WTC11 (cell line): Measurements from ENCODE around the gene PCGF3. TPM values are rescaled to one million over a fixed set of nuclear protein-coding genes. Genes with fewer than 3 reads are reported as not detected.

Experiments
- ATAC-seq: fragments of 200-7000 bp; cut with Tn5 transposase; 2 replicates; pipeline ENCODE4 v1.10.0; 2021; ENCODE audit warnings: mild to moderate bottlenecking, moderate library complexity
- CTCF ChIA-PET: fragments of 300-600 bp; sonication (Branson Sonifier 250); formaldehyde crosslinking; loops from one replicate; lab custom pipeline; 2021; ENCODE audit warnings: antibody characterized with exemption; lab: Charles Lee
- POLR2A ChIA-PET: fragments of 350-600 bp; sonication (Branson Sonifier 250); formaldehyde crosslinking; loops from one replicate; lab custom pipeline; 2021; ENCODE audit warnings: antibody characterized with exemption; lab: Charles Lee
- DNase-seq: peaks from one replicate; pipeline ENCODE4 v3.0.0; 2021; ENCODE audit warnings: low spot score
- H3K27ac Mint-ChIP-seq: 2 replicates; pipeline ENCODE4 v1.8.0; 2021; ENCODE audit warnings: mixed read lengths
- H3K27me3 Mint-ChIP-seq: 2 replicates; pipeline ENCODE4 v1.8.0; 2021; ENCODE audit warnings: low read depth, mild to moderate bottlenecking, moderate library complexity, mixed read lengths
- H3K36me3 Mint-ChIP-seq: 2 replicates; pipeline ENCODE4 v1.8.0; 2021; ENCODE audit warnings: mixed read lengths
- H3K4me1 Mint-ChIP-seq: 2 replicates; pipeline ENCODE4 v1.8.0; 2022; ENCODE audit warnings: mixed read lengths
- H3K4me3 Mint-ChIP-seq: 2 replicates; pipeline ENCODE4 v1.8.0; 2021; ENCODE audit warnings: mild to moderate bottlenecking, moderate library complexity, mixed read lengths
- H3K9me3 Mint-ChIP-seq: 2 replicates; pipeline ENCODE4 v1.8.0; 2021; ENCODE audit warnings: mixed read lengths
- AR ChIP-seq: fragments of 250-450 bp; sonication (Bioruptor Pico); IDR thresholded peaks from 2 replicates; pipeline ENCODE4 v1.9.0; 2021; ENCODE audit warnings: mild to moderate bottlenecking
- ATF1 ChIP-seq: sonication (generic); formaldehyde crosslinking; IDR thresholded peaks from 2 replicates; pipeline ENCODE4 v1.8.1; 2023; ENCODE audit warnings: mild to moderate bottlenecking, moderate library complexity, missing genetic modification reagents
- CBFB ChIP-seq: sonication (generic); formaldehyde crosslinking; IDR thresholded peaks from 2 replicates; pipeline ENCODE4 v1.8.1; 2022; ENCODE audit warnings: mild to moderate bottlenecking, low read depth, missing genetic modification reagents
- CREB1 ChIP-seq: sonication (generic); formaldehyde crosslinking; IDR thresholded peaks from 2 replicates; pipeline ENCODE4 v1.8.0; 2023; ENCODE audit warnings: mild to moderate bottlenecking, missing genetic modification reagents
- ETV6 ChIP-seq: sonication (generic); formaldehyde crosslinking; IDR thresholded peaks from 2 replicates; pipeline ENCODE4 v1.8.1; 2022; ENCODE audit warnings: mild to moderate bottlenecking, missing genetic modification reagents
- GTF2I ChIP-seq: fragments of 250-450 bp; sonication (Bioruptor Pico); conservative IDR thresholded peaks from 2 replicates; pipeline ENCODE4 v1.4.0; 2021; ENCODE audit warnings: mild to moderate bottlenecking
- IRF2 ChIP-seq: sonication (generic); formaldehyde crosslinking; IDR thresholded peaks from 2 replicates; pipeline ENCODE4 v1.8.0; 2022; ENCODE audit warnings: low read depth, missing genetic modification reagents, borderline replicate concordance
- KAT7 ChIP-seq: sonication (generic); formaldehyde crosslinking; IDR thresholded peaks from 2 replicates; pipeline ENCODE4 v1.8.1; 2023; ENCODE audit warnings: missing genetic modification reagents, mild to moderate bottlenecking, borderline replicate concordance
- MXD4 ChIP-seq: fragments of 250-450 bp; sonication (Bioruptor Pico); IDR thresholded peaks from 2 replicates; pipeline ENCODE4 v1.8.0; 2021; ENCODE audit warnings: mild to moderate bottlenecking, moderate library complexity, borderline replicate concordance
- NFE2L1 ChIP-seq: sonication (generic); formaldehyde crosslinking; IDR thresholded peaks from 2 replicates; pipeline ENCODE4 v1.8.1; 2023; ENCODE audit warnings: missing genetic modification reagents
- NR1H2 ChIP-seq: sonication (generic); formaldehyde crosslinking; IDR thresholded peaks from 2 replicates; pipeline ENCODE4 v1.9.0; 2021; ENCODE audit warnings: mild to moderate bottlenecking, moderate library complexity, missing genetic modification reagents
- SMAD3 ChIP-seq: sonication (generic); formaldehyde crosslinking; IDR thresholded peaks from 2 replicates; pipeline ENCODE4 v1.8.0; 2022; ENCODE audit warnings: missing genetic modification reagents, mild to moderate bottlenecking, borderline replicate concordance
- SMAD4 ChIP-seq: sonication (generic); formaldehyde crosslinking; IDR thresholded peaks from 2 replicates; pipeline ENCODE4 v1.8.0; 2022; ENCODE audit warnings: mild to moderate bottlenecking, missing genetic modification reagents
- ZNF219 ChIP-seq: sonication (generic); formaldehyde crosslinking; IDR thresholded peaks from 2 replicates; pipeline ENCODE4 v1.8.0; 2023; ENCODE audit warnings: missing genetic modification reagents, mild to moderate bottlenecking, borderline replicate concordance
- ZNF263 ChIP-seq: sonication (generic); formaldehyde crosslinking; IDR thresholded peaks from 2 replicates; pipeline ENCODE4 v1.8.1; 2022; ENCODE audit warnings: low read depth, mild to moderate bottlenecking, moderate library complexity, missing genetic modification reagents
- ZNF281 ChIP-seq: sonication (generic); formaldehyde crosslinking; IDR thresholded peaks from 2 replicates; pipeline ENCODE4 v1.8.0; 2023; ENCODE audit warnings: mild to moderate bottlenecking, missing genetic modification reagents
- ZNF671 ChIP-seq: fragments of 250-450 bp; sonication (Bioruptor Pico); IDR thresholded peaks from 2 replicates; pipeline ENCODE4 v1.8.0; 2021; ENCODE audit warnings: mild to moderate bottlenecking
- ZSCAN18 ChIP-seq: fragments of 250-450 bp; sonication (Bioruptor Pico); IDR thresholded peaks from 2 replicates; pipeline ENCODE4 v2.1.2; 2022; ENCODE audit warnings: mild to moderate bottlenecking, moderate library complexity
- total RNA-seq: library from RNA; stranded (reverse); gene quantifications from 3 replicates; pipeline ENCODE4 v1.2.3, GENCODE V29; 2021
- TF ChIP-seq, protein P1 (sequence below): sonication (generic); formaldehyde crosslinking; IDR thresholded peaks from 2 replicates; pipeline ENCODE4 v1.8.0; 2022; ENCODE audit warnings: missing genetic modification reagents

The PCGF3 gene
- total RNA-seq, 1 experiment from 2014 or later: 65.7 TPM

GRCh38 chr4:680928-681645 lies 24.5 kb upstream of the PCGF3 start (continued):
- TF ChIP-seq ZNF281 (CRISPR knock-in tag) (no peak), CREB1 (no peak), ETV6 (CRISPR knock-in tag) (no peak), SMAD4 (CRISPR knock-in tag) (no peak), ATF1 (CRISPR knock-in tag) (no peak), NR1H2 (no peak), KAT7 (no peak), ZSCAN18 (CRISPR knock-in tag) (no peak), IRF2 (CRISPR knock-in tag) (no peak), ZNF263 (CRISPR knock-in tag) (no peak), CBFB (CRISPR knock-in tag) (no peak), ZNF219 (CRISPR knock-in tag) (no peak), ZNF671 (CRISPR knock-in tag) (no peak)
- TF ChIP-seq, protein P1, sequence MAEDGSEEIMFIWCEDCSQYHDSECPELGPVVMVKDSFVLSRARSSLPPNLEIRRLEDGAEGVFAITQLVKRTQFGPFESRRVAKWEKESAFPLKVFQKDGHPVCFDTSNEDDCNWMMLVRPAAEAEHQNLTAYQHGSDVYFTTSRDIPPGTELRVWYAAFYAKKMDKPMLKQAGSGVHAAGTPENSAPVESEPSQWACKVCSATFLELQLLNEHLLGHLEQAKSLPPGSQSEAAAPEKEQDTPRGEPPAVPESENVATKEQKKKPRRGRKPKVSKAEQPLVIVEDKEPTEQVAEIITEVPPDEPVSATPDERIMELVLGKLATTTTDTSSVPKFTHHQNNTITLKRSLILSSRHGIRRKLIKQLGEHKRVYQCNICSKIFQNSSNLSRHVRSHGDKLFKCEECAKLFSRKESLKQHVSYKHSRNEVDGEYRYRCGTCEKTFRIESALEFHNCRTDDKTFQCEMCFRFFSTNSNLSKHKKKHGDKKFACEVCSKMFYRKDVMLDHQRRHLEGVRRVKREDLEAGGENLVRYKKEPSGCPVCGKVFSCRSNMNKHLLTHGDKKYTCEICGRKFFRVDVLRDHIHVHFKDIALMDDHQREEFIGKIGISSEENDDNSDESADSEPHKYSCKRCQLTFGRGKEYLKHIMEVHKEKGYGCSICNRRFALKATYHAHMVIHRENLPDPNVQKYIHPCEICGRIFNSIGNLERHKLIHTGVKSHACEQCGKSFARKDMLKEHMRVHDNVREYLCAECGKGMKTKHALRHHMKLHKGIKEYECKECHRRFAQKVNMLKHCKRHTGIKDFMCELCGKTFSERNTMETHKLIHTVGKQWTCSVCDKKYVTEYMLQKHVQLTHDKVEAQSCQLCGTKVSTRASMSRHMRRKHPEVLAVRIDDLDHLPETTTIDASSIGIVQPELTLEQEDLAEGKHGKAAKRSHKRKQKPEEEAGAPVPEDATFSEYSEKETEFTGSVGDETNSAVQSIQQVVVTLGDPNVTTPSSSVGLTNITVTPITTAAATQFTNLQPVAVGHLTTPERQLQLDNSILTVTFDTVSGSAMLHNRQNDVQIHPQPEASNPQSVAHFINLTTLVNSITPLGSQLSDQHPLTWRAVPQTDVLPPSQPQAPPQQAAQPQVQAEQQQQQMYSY (CRISPR knock-in tag): no peak

- DNase-seq: peak; percentile 54
- Mint-ChIP-seq H3K27ac (no peak overlapping the region), H3K27me3 (no peaks in the 10 kb centered on the region), H3K36me3 (no peaks in the 10 kb centered on the region), H3K4me1 (0 out of 2 replicates have a peak, but pooled peaks cover 6% of the 10 kb centered on the region), H3K9me3 (no peaks in the 10 kb centered on the region), H3K4me3 (no peak overlapping the region)
- POLR2A ChIA-PET: no interaction called here
- CTCF ChIA-PET: interaction anchor here (1.3 to 2.9 kb wide), 3 partner anchors 8 to 79 kb away, joined by 4 to 35 read pairs (median 5); partner anchors contain the start of genes ATP5ME and MYL5
- ATAC-seq: no peak
- TF ChIP-seq GTF2I (CRISPR knock-in tag) (no peak), SMAD3 (CRISPR knock-in tag) (no peak), NFE2L1 (CRISPR knock-in tag) (no peak), MXD4 (CRISPR knock-in tag) (no peak), AR (CRISPR knock-in tag) (no peak), ZSCAN18 (CRISPR knock-in tag) (no peak)
Measured at GRCh38 chr4:681736-682451, 23.7 kb upstream of the PCGF3 start.
